T-helper 1 cell treated with Interleukin-12 subunit alpha and Interleukin-12 subunit beta and Interleukin-4 antibody, amounts not matched to agents 30 ng/mL and 1 ng/mL, for 36 hours (primary cell): ENCODE results near the gene THSD4. TPM values are rescaled to one million over a fixed set of nuclear protein-coding genes. Genes with fewer than 3 reads are reported as not detected.

Experiments
- intact Hi-C: fragments of 100-400 bp; cut with micrococcal nuclease; formaldehyde crosslinking; loops from one replicate; pipeline ENCODE4 v1.15.1; 2024
- total RNA-seq: library from RNA; stranded (reverse); gene quantifications from 2 replicates; pipeline ENCODE4 v1.2.3, GENCODE V29; 2022

Gene THSD4
- total RNA-seq, 1 donor from 2014 or later = not detected

DNA sequence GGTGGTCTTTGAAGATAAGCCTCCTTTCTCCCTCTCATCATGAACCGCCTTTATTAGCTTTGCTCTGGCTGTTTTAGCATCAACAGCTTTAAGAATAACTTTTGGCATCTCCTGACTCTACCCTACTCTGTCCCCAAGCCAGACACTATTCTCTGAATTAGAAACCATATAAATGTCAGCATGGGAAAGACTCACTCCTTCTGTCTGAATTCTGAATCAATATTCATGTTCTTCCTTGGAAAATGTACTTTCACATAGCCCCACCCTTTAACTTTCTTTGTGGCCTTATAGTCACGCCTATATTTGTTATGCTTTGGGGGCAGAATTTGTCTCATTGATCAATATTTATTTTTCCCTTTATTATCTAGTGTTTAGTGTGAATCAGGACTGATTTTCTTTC is 563.3 kb downstream of the THSD4 start:
- intact Hi-C loops = no loop called here

DNA sequence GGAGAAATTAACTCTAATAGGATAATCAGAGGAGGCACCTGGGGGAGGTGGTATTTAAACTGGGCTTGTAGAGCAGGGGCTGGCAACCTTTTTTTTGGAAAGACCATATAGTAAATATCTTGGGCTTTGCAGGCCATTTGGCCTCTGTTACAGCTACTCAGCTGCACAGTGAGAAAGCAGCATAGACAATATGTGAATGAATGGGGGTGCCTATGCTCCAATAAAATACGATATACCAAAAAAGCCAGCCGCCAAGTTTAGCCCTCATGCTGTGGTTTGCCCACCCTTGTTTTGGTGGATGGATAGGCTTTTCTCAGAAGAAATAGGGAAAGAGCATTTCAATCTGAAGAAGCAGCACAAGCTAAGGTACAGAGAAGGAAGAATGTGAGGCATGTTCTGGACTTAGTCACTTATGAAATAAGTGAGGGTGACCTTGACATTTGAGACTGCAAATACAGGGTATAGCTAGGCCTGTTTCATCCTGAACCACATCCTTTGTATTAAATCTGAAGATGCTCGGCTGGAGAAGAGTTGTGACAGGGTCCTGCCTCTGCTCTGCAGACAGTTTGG is 564.0 kb downstream of the THSD4 start:
- intact Hi-C loops = no loop called here

DNA sequence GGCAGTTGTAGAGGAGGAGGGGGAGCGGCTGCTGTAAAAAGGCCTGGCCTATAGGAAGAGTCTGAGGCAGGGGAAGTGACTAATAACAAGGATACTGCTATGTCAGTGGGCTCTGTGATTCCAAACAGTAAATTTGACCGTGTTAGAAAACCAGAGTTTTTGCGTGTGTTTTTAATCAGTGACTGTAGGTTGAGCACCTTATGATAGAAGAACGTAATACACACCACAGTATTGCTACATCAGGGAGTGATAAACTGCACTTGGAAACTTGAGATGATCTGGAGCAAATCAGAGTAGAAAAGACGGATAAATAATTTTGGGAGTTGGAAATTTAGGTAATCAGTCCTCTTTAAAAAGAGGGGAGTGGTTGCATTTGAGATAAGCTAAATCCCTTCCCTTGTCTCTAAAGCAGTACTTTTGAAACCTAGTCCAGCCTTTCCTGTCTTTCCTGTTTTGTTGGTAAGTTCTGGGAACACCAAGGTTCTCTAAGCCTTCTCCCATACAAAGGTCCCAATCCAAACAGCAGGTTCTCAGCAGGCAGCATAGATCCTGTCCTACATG is 564.6 kb downstream of the THSD4 start:
- intact Hi-C loops = no loop called here

DNA sequence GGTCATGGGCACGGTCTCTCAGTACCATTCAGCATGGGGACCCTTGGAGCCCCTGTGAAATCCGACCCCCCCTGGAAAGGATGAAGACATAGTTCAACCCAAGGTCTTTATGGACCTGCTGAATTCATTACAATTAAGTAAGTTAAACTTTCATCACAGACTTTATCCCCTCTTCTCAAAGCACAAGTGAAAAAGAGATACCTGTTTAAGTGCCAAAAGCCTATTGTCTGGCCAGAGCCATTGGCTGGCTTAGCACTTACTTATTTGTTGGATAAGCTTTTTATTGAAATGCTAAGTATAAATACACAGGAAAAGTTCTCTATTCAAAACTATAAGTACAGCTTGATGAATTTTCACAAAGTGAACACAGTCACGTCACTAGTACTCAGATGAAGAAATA is 566.7 kb downstream of the THSD4 start:
- intact Hi-C loops = no loop called here

DNA sequence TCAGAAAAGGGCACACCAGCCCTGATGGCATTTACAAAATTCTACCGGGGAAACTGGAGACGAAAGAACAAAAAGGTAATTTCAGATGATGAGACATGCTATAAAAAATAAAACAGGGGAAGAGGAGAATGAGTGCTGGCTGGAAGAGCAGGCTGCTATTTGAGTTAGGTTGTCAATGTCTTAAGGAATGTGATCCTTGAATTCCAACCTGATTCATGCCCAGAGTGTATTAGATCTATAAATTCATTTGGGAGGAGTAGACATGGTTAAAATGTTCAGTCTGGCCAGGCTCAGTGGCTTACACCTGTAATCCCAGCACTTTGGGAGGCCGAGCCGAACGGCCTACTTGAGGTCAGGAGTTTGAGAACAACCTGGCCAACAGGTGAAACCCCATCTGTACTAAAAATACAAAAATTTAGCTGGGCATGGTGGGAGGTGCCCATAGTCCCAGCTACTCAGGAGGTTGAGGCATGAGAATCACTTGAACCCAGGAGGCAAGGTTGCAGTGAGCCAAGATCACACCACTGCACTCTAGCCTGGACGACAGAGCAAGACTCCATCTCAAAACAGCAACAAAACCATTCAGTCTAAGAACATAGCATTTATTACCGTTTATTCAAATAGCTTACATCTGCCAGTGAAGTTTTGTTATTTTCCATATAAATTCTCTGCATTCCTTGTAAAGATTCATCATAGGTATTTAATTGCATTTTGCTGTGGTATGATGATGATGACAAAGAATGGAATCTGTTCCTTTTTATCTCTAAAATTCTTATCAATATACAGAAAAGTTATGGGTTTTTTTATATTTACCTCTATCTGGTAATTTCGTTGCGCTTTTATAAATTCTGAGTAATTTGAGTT is 568.4 kb downstream of the THSD4 start:
- intact Hi-C loops = no loop called here

DNA sequence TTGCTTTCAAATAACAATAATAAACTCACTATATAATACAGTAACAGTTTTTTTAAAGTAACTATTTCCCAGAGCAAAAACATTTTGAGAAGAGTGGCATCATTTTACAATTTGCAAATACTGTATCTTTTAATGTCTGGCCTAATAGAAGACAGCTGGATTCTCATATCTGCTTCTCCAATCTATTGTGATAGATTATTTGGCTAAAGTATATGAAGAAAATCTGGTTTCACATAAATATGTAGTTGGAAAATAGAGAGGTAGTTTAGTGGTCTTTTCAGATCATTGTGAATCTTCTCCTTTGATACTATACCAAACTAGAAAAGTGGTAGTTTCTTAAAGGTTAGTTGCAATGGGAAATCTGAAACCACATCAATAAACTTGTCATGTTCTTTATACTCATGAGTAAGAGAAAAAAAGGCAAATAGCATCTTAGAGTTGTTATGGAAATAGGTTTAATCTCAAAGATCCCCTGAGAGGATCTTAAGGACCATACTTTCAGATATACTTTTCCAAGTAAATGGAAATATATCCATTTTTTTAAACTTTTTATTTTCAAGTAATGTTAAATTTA is 570.2 kb downstream of the THSD4 start:
- intact Hi-C loops = no loop called here

DNA sequence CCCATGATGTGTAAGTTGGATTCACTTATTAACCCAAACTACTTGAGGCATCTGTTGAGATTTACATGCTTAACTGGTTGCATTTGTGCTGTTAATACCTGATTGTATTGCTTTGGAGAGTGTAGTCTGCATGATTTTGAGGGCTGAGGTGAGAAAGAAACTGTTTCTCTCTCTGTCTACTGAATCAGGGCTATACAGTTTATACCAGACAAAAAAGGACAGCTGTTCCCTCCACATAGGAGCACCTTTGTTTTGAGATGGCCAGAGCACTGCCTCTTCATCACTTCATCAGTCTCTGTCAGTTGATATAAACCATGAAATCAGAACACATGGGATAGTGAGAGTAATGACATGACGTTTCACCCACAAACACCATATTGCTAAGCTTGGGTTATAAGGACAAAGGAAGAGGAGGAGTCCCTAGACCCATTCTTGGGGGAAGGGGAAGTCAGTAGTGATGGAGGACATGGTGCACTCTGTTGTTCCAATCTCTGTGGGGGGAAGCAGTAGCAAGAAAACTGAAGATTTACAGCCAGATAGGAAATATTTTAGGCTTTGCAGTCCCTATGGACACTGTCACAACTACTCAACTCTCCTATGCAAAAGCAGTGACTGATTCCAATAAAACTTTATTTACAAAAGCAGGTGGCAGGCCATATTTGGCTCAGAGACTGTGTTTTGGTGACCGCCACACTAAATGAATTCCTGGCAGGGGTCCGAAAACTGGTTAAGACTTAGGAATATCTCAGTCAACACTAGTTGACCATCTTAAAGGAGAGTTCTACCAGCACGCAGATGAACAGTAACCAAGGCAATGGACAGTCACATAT is 571.2 kb downstream of the THSD4 start:
- intact Hi-C loops = no loop called here

DNA sequence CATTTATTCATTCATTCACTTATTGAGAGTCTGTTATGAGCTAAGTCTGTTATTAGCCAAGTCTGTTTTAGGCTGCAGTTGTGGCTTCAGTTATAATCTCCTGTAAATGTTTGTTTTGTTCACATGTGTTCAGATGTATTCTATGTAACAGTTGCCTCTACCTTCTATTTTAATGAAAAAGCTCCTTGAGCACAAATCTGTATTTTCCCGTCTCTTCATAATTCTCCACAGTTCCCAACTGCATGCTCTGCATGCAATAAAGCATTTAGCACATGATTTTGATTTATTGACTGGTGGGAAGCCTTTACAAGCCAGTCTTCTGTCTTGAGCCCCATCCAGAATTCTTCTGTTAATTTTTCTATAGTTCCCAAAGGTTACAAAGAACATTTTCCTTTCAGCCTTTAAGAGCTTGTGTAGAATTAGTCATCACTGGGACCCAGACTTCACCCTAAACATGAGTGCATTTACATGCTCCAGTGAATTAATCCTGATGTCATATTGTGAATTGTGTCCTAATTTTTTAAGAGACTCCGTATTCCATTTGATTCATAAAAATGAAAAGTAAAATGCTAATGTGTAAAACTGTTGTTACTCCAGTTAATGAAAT is 572.7 kb downstream of the THSD4 start:
- intact Hi-C loops = no loop called here

DNA sequence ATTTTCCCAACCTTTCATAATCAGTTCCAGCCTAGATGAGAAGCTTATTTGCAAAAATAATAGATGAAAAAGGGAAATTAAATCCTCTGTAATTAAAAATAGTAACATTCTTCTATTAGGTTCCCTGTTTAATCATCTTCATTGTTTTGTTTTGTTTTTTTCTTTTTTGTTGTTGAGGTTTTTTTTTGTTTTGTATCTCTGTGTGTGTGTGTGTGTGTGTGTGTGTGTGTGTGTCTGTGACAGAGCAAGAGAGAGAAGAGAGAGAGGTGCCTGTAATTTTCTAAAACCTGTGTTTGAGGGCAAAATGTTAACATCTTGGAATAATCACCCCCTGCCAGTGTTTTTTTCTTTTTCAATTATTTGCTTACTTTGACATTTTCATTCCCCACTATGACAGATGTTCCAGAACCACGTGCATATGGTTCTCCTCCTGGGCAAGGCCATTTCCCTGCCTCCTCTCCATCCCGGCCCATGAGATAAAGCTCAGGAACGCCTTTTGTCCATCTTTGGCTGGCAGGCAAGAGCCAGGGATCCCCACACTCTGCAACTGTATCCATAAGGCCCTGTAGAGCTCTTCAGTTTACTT is 573.3 kb downstream of the THSD4 start:
- intact Hi-C loops = no loop called here

DNA sequence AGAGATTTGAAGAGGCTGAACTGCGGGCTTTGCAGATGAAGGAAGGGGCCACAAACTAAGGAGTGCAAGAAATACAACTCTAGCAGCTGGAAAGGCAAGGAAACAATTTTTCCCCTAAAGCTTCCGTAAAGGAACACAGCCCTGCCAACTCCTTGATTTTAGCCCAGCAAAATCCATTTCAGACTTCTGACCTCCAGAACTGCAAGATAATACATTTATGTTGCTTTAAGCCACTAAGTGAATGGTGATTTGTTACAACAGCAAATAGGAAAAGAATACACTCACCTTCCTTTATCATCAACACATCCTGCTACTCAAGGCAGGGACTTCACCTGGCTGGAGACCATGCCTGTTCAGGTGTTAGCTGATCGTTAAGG is 575.8 kb downstream of the THSD4 start:
- intact Hi-C loops = no loop called here

DNA sequence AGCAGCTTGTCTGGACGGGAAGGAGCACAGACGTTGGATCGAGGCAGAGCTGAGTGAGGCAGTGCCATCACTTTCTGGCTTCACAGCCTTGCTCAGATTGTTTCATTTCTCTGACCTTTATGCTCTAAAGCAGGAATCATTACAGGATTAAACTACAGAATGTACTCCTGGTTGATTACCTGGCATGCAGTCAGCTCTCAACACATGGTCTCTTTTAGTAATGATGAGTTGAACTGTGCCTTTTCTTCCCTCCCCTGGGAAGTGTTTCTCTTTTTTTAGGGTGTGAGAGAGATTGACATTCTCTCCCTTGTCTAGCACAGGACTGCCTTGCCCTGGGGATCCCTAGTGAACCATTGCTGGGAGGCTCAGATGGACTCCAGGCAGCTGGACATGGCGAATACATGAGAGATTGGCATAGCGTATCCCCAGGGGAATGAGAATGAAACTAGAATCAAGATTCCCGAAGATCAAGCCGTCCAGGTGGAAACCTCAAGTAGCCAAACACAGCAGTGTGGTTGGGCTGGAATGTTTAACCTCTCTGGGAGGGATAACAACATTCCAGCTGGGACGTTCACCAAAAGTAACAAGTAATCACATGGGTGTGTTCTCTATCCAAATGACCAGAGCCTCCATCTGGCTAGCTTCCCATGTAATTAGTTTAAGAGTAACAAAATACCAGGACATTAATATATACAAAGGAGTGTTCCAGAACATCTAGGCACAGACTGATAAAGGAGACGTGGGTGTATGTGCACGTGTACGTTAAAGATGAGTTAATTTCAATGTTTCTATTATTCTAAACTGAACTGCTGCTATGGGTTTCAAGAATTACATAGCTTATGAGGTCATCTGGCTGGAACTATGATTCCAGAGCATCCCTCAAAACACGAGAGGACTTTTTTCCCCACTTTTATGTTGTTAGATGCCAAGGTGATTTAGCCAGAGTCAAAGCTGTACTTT is 576.5 kb downstream of the THSD4 start:
- intact Hi-C loops = no loop called here

DNA sequence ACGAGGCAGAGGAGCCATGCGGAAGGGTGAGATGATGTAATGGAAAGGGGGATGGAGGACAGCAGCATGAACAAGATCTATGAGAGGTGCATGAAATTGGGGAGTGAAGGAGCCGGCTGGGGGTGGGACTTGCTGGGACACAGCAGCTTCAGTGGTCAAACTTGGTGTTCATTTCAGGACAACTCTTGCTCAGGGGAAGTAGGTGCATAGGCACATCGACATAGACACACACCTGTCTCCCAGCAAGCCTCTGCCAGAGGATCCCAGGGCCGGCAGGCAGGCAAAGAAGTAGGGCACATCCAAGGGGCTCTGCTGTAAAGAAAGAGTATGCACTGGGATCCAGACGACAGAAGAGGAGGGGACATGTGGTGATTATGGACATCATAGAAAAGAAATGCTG is 582.0 kb downstream of the THSD4 start:
- intact Hi-C loops = no loop called here

DNA sequence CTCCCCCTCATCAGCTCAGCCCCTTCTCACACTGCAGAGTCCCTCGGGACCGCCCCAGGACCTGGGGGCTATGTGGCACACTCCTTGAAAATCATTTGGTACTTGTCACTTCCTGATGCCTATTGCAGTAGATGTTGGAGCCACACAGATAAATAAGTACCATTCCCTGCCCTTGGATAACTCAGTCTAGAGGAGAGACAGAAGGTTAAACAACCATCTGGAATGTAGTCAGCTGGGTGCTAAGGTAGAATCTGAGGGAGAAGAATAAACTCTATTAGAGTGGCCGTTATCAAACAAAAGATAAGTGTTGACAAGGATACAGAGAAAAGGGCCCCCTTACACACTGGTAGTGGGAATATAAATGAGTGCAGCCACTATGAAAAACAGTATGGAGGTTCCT is 582.8 kb downstream of the THSD4 start:
- intact Hi-C loops = no loop called here

DNA sequence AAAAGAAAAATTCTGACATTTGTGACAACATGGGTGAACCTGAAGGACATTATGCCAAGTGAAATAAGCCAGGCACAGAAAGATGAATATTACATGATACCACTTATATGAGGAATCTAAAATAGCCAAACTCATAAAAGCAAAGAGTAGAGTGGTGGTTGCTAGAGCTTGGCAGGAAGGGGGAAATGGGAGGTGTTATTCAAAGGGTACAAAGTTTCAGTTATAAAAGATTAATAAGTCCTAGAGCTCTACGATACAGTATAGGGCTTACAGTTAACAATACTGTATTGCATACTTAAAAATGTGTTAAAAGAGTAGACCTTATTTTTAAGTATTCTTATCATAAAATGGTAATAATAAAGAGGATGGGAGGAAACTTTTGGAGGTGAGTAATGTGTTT is 583.5 kb downstream of the THSD4 start:
- intact Hi-C loops = no loop called here

DNA sequence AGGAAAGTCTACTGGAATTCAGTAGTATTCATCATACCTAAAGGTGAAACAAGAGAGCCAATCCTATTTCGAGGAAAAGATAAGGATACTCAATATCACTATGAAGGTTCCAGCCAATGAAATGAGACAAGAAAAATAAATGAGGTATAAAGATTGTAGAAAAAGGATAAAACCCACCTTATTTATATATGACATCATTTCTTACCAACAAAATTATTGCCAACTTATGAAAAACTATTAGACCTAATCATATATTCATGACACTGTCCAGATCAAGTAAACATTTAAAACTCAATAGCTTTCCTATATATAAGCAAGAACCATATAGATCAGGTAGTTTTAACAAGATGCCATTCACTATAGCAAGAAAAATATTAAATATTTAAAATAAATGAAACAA is 584.7 kb downstream of the THSD4 start:
- intact Hi-C loops = no loop called here

DNA sequence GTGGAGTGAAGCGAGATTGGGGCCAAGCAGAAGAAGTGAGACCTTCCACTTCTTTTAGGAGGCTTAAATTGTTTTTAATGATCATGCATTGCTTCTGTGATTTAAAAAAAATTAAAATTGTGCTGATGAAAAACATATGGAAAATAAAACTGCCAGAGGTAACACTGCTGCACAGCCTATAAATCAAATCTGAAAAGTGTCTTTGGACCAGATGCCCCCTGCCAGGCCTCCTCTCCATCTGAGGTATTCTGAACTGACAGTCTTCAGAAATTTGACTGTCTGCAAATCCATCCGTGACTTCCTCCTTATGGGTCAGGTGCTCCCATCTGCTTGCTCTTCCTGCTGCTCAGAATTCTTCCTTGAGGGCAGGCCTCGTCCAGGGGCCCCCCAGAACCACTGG is 586.5 kb downstream of the THSD4 start:
- intact Hi-C loops = no loop called here

DNA sequence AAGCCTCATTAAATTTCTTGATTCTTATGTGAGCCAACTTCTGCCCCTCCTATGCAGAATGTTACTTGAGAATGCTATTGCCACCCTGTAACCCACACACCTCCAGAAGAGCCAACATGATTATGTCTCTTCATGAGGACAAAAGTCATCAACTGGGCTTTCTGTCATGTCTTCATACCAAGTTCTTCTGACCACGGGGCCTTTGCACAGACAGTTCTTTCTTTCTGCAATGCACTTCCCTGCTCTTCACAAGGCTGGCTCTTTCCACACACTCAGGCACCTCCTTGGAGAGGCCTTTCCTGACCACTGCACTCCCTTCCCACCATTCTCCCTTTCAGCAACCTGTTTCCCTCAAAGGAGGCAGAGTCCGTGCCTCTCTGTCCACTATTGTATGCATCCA is 587.2 kb downstream of the THSD4 start:
- intact Hi-C loops = no loop called here

DNA sequence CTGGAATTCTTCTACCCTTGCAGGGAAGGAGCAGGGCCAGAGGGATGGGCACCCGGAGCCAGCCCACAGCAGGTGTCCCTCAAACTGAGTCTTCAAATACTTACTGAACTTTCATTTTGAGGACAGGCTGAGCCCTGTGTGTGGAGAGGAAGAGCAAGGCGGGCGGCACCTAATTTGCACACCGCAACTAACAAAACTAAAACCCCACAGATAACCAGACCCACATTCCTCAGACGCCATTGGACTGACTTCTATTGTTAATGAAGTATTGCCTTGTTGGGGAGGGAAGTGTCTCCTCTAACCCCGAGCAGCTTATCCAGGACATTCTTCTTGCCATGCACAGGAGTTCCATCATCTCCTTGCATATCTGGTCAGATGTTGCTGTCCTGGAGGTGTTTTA is 589.9 kb downstream of the THSD4 start:
- intact Hi-C loops = no loop called here

DNA sequence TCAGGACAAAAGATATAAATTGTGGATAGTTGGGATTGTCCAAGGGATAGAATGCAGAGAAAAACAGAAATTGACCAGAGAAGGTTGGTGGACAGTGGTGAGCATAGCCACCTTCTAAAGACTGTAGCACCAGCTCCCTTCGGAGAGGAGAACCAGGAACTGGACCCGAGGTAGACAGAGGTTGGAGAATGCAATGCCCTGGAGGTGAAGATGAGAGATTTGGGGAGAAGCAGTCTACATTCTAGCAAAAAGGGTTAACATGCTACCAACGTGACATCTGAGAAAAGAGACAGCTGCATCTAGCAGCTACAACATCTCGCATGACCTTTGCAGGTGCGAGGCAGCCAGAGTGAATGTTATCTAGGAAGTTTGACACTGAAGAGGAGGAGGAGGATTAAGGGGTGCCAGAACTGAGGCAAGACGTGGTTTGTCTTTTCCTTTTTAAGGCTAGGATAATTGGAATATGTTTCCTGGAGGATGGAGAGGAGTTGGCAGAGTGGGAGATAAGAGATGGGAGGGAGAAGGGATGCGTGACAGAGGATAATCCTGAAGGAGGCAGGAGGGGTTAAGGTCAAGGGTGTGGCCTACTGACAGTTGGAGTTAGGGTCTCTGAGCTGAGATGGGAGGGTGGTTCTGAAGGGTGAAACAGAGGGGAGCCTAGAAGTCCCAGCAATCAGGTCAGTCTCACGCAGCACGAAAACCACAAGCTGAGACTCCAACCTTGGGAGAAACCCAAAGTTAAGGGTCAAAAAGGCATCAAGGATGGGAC is 591.4 kb downstream of the THSD4 start:
- intact Hi-C loops = no loop called here
